Body of pancreas (tissue), 4 donors: Measurements from ENCODE around the gene PHPT1. TPM values are rescaled to one million over a fixed set of nuclear protein-coding genes. Genes with fewer than 3 reads are reported as not detected.

ENCODE experiments used
- ATAC-seq: fragments of 150-250 bp; one replicate; pipeline ENCODE4 v1.9.1; 2016
- DNase-seq, 4 donors: peaks; one replicate each; pipeline ENCODE4 v3.0.0-alpha.2; 2019
- H3K27ac ChIP-seq, 4 donors: fragments of 200-600 bp; sonication (generic); 1 replicate in 3 of 4; 2 replicates in 1 of 4; pipeline versions ENCODE4 v1.5.1 to v1.6.1; 2016 to 2019; ENCODE audit warnings: mild to moderate bottlenecking in 1 of 4, mixed read lengths in 1 of 4, moderate library complexity in 1 of 4
- H3K27me3 ChIP-seq, 2 donors: fragments of 200-600 bp; sonication (generic); one replicate each; pipeline ENCODE4 v1.6.0; 2016; ENCODE audit warnings: mild to moderate bottlenecking in 1 of 2
- H3K36me3 ChIP-seq, 2 donors: fragments of 200-600 bp; sonication (generic); replicated peaks in 1 of 2; 2 replicates each; pipeline ENCODE4 v1.5.1; 2016; ENCODE audit warnings: low read depth in 2 of 2; ENCODE audit not compliant: insufficient read depth in 1 of 2
- H3K4me1 ChIP-seq: fragments of 200-600 bp; sonication (generic); one replicate; pipeline ENCODE4 v1.6.0; 2016
- H3K4me3 ChIP-seq, 2 donors: fragments of 200-600 bp; sonication (generic); 1 replicate in 1 of 2; 2 replicates in 1 of 2; pipeline ENCODE4 v1.5.1; 2016 to 2019
- H3K9me3 ChIP-seq, 3 donors: fragments of 200-600 bp; sonication (generic); 1 replicate in 2 of 3; 2 replicates in 1 of 3; pipeline ENCODE4 v1.5.1; 2016
- CTCF ChIP-seq, 7 experiments: fragments of 450-650 bp in 4 of 7; fragments of 200-600 bp in 3 of 7; sonication (generic) in 3 of 7; IDR thresholded peaks; one replicate each; pipeline ENCODE4 v1.5.1; 2016 to 2019; ENCODE audit warnings: antibody characterized with exemption in 7 of 7
- POLR2A ChIP-seq, 3 donors: fragments of 450-650 bp; IDR thresholded peaks; one replicate each; pipeline ENCODE4 v1.6.1; 2016; ENCODE audit warnings: antibody characterized with exemption in 3 of 3, mild to moderate bottlenecking in 2 of 3
- WGBS, 2 donors: methylation state at CpG; one replicate each; pipeline ENCODE4 v1.1.5; 2017; 5-methylcytosine and 5-hydroxymethylcytosine counted together
- intact Hi-C: fragments of 100-400 bp; cut with DNase I; formaldehyde crosslinking; loops from one replicate; pipeline ENCODE4 v1.15.1; 2023
- total RNA-seq, 2 donors: library from RNA; depleted of rRNA; stranded (reverse); fragments of >200 nt; gene quantifications; one replicate each; pipeline ENCODE4 v1.1.0, GENCODE V29; 2016

PHPT1 gene
- total RNA-seq, 2 donors from 2014 or later = 60.6 to 65.6 TPM

GRCh38 chr9:136814725-136815421 lies 34.3 kb upstream of the PHPT1 start:
- intact Hi-C loops = no loop called here
- DNase-seq (no peak), ATAC-seq (no peak)
- H3K4me3 ChIP-seq = no peak overlapping the region
- H3K4me1 ChIP-seq = peaks cover 14% of the 10 kb centered on the region
- WGBS, 2 donors = 89 to 93% methylated on average over 13 of the region's 13 CpGs
- H3K27ac ChIP-seq = no peak overlapping the region
- no peaks in the 10 kb centered on the region for H3K27me3 ChIP-seq
- H3K36me3 ChIP-seq = no peaks in the 10 kb centered on the region
- no peaks in the 10 kb centered on the region for H3K9me3 ChIP-seq
- TF ChIP-seq CTCF (IDR thresholded peaks at IDR 0.05) = no peak
- TF ChIP-seq POLR2A (IDR thresholded peaks at IDR 0.05) = no peak

- TF ChIP-seq POLR2A (IDR thresholded peaks at IDR 0.05) = no peak
- TF ChIP-seq CTCF (IDR thresholded peaks at IDR 0.05) = no peak
- H3K27ac ChIP-seq = no peak overlapping the region
- ATAC-seq (no peak), DNase-seq (no peak)
- no peaks in the 10 kb centered on the region for H3K9me3 ChIP-seq
- 0% methylated on average over 1 of the region's 1 CpG for WGBS, 2 donors
- intact Hi-C loops = no loop called here
- peaks cover 9% of the 10 kb centered on the region for H3K4me1 ChIP-seq
- H3K36me3 ChIP-seq = no peaks in the 10 kb centered on the region
- no peaks in the 10 kb centered on the region for H3K27me3 ChIP-seq
- H3K4me3 ChIP-seq = no peak overlapping the region
Observed at GRCh38 chr9:136815422-136815782, 33.8 kb upstream of the PHPT1 start.

GRCh38 chr9:136820971-136821825 lies 28.0 kb upstream of the PHPT1 start:
- ATAC-seq = peak; percentile 25
- H3K36me3 ChIP-seq = no peaks in the 10 kb centered on the region
- H3K27me3 ChIP-seq = no peaks in the 10 kb centered on the region
- DNase-seq = peak in 1 of 4 donors; percentile 9
- H3K4me1 ChIP-seq = peaks cover 7% of the 10 kb centered on the region
- H3K4me3 ChIP-seq = no peak overlapping the region
- 71 to 90% methylated on average over 49 to 51 of the region's 83 CpGs for WGBS, 2 donors
- no peaks in the 10 kb centered on the region for H3K9me3 ChIP-seq
- H3K27ac ChIP-seq = no peak overlapping the region
- TF ChIP-seq POLR2A (IDR thresholded peaks at IDR 0.05) = no peak
- TF ChIP-seq CTCF (IDR thresholded peaks at IDR 0.05) = no peak
- intact Hi-C loops = no loop called here

GRCh38 chr9:136821826-136822544 lies 27.2 kb upstream of the PHPT1 start:
- intact Hi-C loops = no loop called here
- peaks cover 15% of the 10 kb centered on the region for H3K4me1 ChIP-seq
- no peaks in the 10 kb centered on the region for H3K9me3 ChIP-seq
- DNase-seq (no peak), ATAC-seq (no peak)
- no peak overlapping the region for H3K27ac ChIP-seq
- H3K4me3 ChIP-seq = no peak overlapping the region
- TF ChIP-seq CTCF (IDR thresholded peaks at IDR 0.05) = no peak
- H3K36me3 ChIP-seq = no peaks in the 10 kb centered on the region
- H3K27me3 ChIP-seq = no peaks in the 10 kb centered on the region
- 90 to 98% methylated on average over 28 to 32 of the region's 42 CpGs for WGBS, 2 donors
